GM18520 (cell line): ENCODE data around the gene NUTM2D.
A peak's percentile ranks its signal among the peaks of the same experiment; 100 is the strongest.
"Not testable (repeated sequence)": the region's sequence is repeated elsewhere in the genome, so short reads cannot be mapped to it uniquely, and the experiment has no call there.

Experiments used
- ATAC-seq: cut with Tn5 transposase; IDR thresholded peaks from one replicate; pipeline ENCODE4 v1.9.1; 2021; ENCODE audit not compliant: unreplicated experiment

The NUTM2D gene

GRCh38 chr10:87357444-87357843 is at the start of gene NUTM2D:
NUTM2D (plus strand) TSS chr10:87357744; CDS start chr10:87358266, 522 bp downstream.
- not testable (repeated sequence) for ATAC-seq

- ATAC-seq = not testable (repeated sequence)
Measured at GRCh38 chr10:87308702-87309101, 48.8 kb upstream of the NUTM2D start.

GRCh38 chr10:87309657-87310056 is 47.9 kb upstream of the NUTM2D start:
- ATAC-seq = not testable (repeated sequence)

GRCh38 chr10:87311521-87311920 is 46.0 kb upstream of the NUTM2D start:
- not testable (repeated sequence) for ATAC-seq

GRCh38 chr10:87313649-87314359 is 43.7 kb upstream of the NUTM2D start:
- not testable (repeated sequence) for ATAC-seq

- ATAC-seq = not testable (repeated sequence)
Measured at GRCh38 chr10:87314360-87314973, 43.1 kb upstream of the NUTM2D start.

- not testable (repeated sequence) for ATAC-seq
Measured at GRCh38 chr10:87321505-87321904, 36.0 kb upstream of the NUTM2D start.

GRCh38 chr10:87324559-87324958 is 33.0 kb upstream of the NUTM2D start:
- not testable (repeated sequence) for ATAC-seq

- not testable (repeated sequence) for ATAC-seq
Measured at GRCh38 chr10:87327958-87328357, 29.6 kb upstream of the NUTM2D start.

GRCh38 chr10:87329131-87329530 is 28.4 kb upstream of the NUTM2D start:
- not testable (repeated sequence) for ATAC-seq

- not testable (repeated sequence) for ATAC-seq
Measured at GRCh38 chr10:87332687-87333086, 24.9 kb upstream of the NUTM2D start.

- ATAC-seq = not testable (repeated sequence)
Measured at GRCh38 chr10:87340411-87340810, 17.1 kb upstream of the NUTM2D start.

GRCh38 chr10:87341546-87342142 is 15.9 kb upstream of the NUTM2D start:
- ATAC-seq = not testable (repeated sequence)

- peak; percentile 70 for ATAC-seq
Measured at GRCh38 chr10:87342249-87342710, 15.3 kb upstream of the NUTM2D start.

- ATAC-seq = peak; percentile 63
Measured at GRCh38 chr10:87342711-87343258, 14.8 kb upstream of the NUTM2D start.

- not testable (repeated sequence) for ATAC-seq
Measured at GRCh38 chr10:87345743-87346142, 11.8 kb upstream of the NUTM2D start.

GRCh38 chr10:87350161-87350560 is 7.4 kb upstream of the NUTM2D start:
- not testable (repeated sequence) for ATAC-seq

- ATAC-seq = not testable (repeated sequence)
Measured at GRCh38 chr10:87352825-87353224, 4.7 kb upstream of the NUTM2D start.

GRCh38 chr10:87355110-87355509 is 2.4 kb upstream of the NUTM2D start:
- ATAC-seq = not testable (repeated sequence)

GRCh38 chr10:87358159-87358558 is 615 bp downstream of the NUTM2D start:
- not testable (repeated sequence) for ATAC-seq

GRCh38 chr10:87369514-87370112 is 12.1 kb downstream of the NUTM2D start:
- not testable (repeated sequence) for ATAC-seq
